Cardiac fibroblast (primary cell): ENCODE data around the gene BMP4.

Experiments used
- DNase-seq, 2 donors: peaks; one replicate each; pipeline versions ENCODE4 v3.0.0 to v3.0.0-alpha.2; 2010; ENCODE audit warnings: low read depth in 2 of 2
- H3K4me3 ChIP-seq, 2 donors: replicated peaks in 1 of 2; 1 replicate in 1 of 2; 2 replicates in 1 of 2; pipeline ENCODE4 v1.5.1; 2011; ENCODE audit warnings: low read depth in 2 of 2, low read length in 2 of 2, mild to moderate bottlenecking in 2 of 2, moderate library complexity in 1 of 2
- CTCF ChIP-seq: IDR thresholded peaks from one replicate; pipeline ENCODE4 v1.5.1; 2011; ENCODE audit warnings: low read depth, mild to moderate bottlenecking, low read length, inconsistent platforms

BMP4 gene

GRCh38 chr14:53956427-53957201 lies at the start of gene BMP4:
Gene BMP4 (minus strand): TSS chr14:53956825. CDS start chr14:53952222, 4,603 bp downstream.
- no peak for TF ChIP-seq CTCF
- DNase-seq: peak; percentile 38 to 70

GRCh38 chr14:54003064-54003463 lies 46.4 kb upstream of the BMP4 start:
- no peak overlapping the region for H3K4me3 ChIP-seq
- no peak for DNase-seq
- TF ChIP-seq CTCF: no peak

More at GRCh38 chr14:53956427-53957201, at the start of gene BMP4:
- H3K4me3 ChIP-seq: peak within 1 kb of the TSS; percentile 60 to 65

- H3K4me3 ChIP-seq: no peak overlapping the region
- no peak for TF ChIP-seq CTCF
- peak; percentile 32 to 47 for DNase-seq
These were observed 46.0 kb upstream of the BMP4 start for GRCh38 chr14:54002653-54003052.

GRCh38 chr14:54001189-54001878 lies 44.7 kb upstream of the BMP4 start:
- DNase-seq: no peak
- no peak overlapping the region for H3K4me3 ChIP-seq
- no peak for TF ChIP-seq CTCF

GRCh38 chr14:54000341-54000811 lies 43.8 kb upstream of the BMP4 start:
- DNase-seq: peak; percentile 30 to 38
- TF ChIP-seq CTCF: no peak
- H3K4me3 ChIP-seq: no peak overlapping the region

- DNase-seq: peak; percentile 25 to 60
- H3K4me3 ChIP-seq: no peak overlapping the region
- TF ChIP-seq CTCF: no peak
These were observed 42.5 kb upstream of the BMP4 start for GRCh38 chr14:53999061-53999488.
